HepG2 (cell line): ENCODE measurements around the gene LOXL3. TPM values are rescaled to one million over a fixed set of nuclear protein-coding genes. Genes with fewer than 3 reads are reported as not detected.

Experiments used
- ATAC-seq: fragments of 200-7000 bp; cut with Tn5 transposase; 3 replicates; pipeline ENCODE4 v1.9.1; 2020; ENCODE audit warnings: mild to moderate bottlenecking, moderate library complexity
- BruUV-seq: library from RNA; stranded (reverse); fragments of 400-500 nt; replicated peaks from 2 replicates; lab custom pipeline; 2021; lab: Mats Ljungman, UMichigan
- CTCF ChIA-PET: fragments of 300-600 bp; formaldehyde crosslinking; extraction: SDS; loops from one replicate; lab custom pipeline; 2021; ENCODE audit warnings: low total read pairs, inconsistent platforms, low intra/inter-chr PET ratio; lab: Yijun Ruan, JAX
- POLR2A ChIA-PET: fragments of 350-600 bp; sonication (Branson Sonifier 250); formaldehyde crosslinking; loops from one replicate; lab custom pipeline; 2020; ENCODE audit warnings: antibody characterized with exemption, inconsistent platforms; lab: Yijun Ruan, JAX
- DNase-seq: peaks from one replicate; pipeline ENCODE4 v3.0.0-alpha.2; 2015; ENCODE audit warnings: low spot score
- FAIRE-seq: peaks from 3 replicates; lab custom pipeline; 2011; peaks lifted over from hg19 to GRCh38; lab: Jason Lieb, UNC
- H2AFZ ChIP-seq: one replicate; pipeline ENCODE4 v1.6.1; 2011; ENCODE audit warnings: low read length, inconsistent platforms
- H3K27ac ChIP-seq: fragments of 300-600 bp; 3 replicates; pipeline ENCODE4 v1.8.0; 2011; ENCODE audit warnings: mixed run types, mild to moderate bottlenecking, mixed read lengths, low read length, inconsistent platforms; ENCODE audit not compliant: insufficient read depth; ENCODE audit errors: extremely low read length
- H3K27me3 ChIP-seq, 2 experiments: fragments of 200-600 bp in 1 of 2; 2 replicates in 1 of 2; 3 replicates in 1 of 2; pipeline versions ENCODE4 v1.6.0 to v1.8.0; 2011; ENCODE audit warnings: low read length in 2 of 2, mild to moderate bottlenecking in 2 of 2, moderate library complexity in 2 of 2, inconsistent platforms in 1 of 2; ENCODE audit not compliant: insufficient read depth in 2 of 2, control insufficient read depth in 1 of 2
- H3K36me3 ChIP-seq, 2 experiments: fragments of 200-600 bp in 1 of 2; replicated peaks in 1 of 2; 2 replicates in 1 of 2; 3 replicates in 1 of 2; pipeline versions ENCODE4 v1.5.1 to v1.8.0; 2011; ENCODE audit warnings: low read length in 2 of 2, inconsistent platforms in 1 of 2; ENCODE audit not compliant: insufficient read depth in 2 of 2, control insufficient read depth in 1 of 2
- H3K4me1 ChIP-seq: 2 replicates; pipeline ENCODE4 v1.5.1; 2012; ENCODE audit warnings: low read length, inconsistent platforms; ENCODE audit not compliant: insufficient read depth
- H3K4me2 ChIP-seq: 2 replicates; pipeline ENCODE4 v1.6.0; 2011; ENCODE audit warnings: low read depth, low read length, inconsistent platforms
- H3K4me3 ChIP-seq, 3 experiments: fragments of 200-600 bp in 1 of 3; sonication (generic), shearing (Covaris generic) in 1 of 3; replicated peaks in 1 of 3; 2 replicates each; pipeline ENCODE4 v1.5.1; 2011 to 2016; ENCODE audit warnings: low read length in 3 of 3, inconsistent platforms in 2 of 3, low read depth in 2 of 3, mild to moderate bottlenecking in 2 of 3, control low read depth in 1 of 3, mixed read lengths in 1 of 3; ENCODE audit not compliant: insufficient read depth in 1 of 3
- H3K79me2 ChIP-seq: one replicate; pipeline ENCODE4 v1.6.1; 2011; ENCODE audit warnings: low read length, inconsistent platforms; ENCODE audit not compliant: insufficient read depth
- H3K9ac ChIP-seq: 2 replicates; pipeline ENCODE4 v1.6.0; 2011; ENCODE audit warnings: mild to moderate bottlenecking, low read depth, low read length, inconsistent platforms; ENCODE audit not compliant: insufficient read depth
- H3K9me3 ChIP-seq: 2 replicates; pipeline ENCODE4 v1.5.1; 2012; ENCODE audit warnings: mild to moderate bottlenecking, low read length
- H4K20me1 ChIP-seq: 2 replicates; pipeline ENCODE4 v1.6.0; 2011; ENCODE audit warnings: inconsistent platforms, mild to moderate bottlenecking, low read length, moderate library complexity; ENCODE audit not compliant: insufficient read depth
- AHDC1 ChIP-seq: sonication (generic); formaldehyde crosslinking; IDR thresholded peaks from 2 replicates; pipeline ENCODE4 v1.5.1; 2020; ENCODE audit warnings: mild to moderate bottlenecking, missing genetic modification reagents, borderline replicate concordance
- AHR ChIP-seq: IDR thresholded peaks from 2 replicates; pipeline ENCODE4 v1.6.1; 2018; ENCODE audit warnings: missing genetic modification reagents, missing compliant biosample characterization
- E2F1 ChIP-seq: sonication (generic); formaldehyde crosslinking; IDR thresholded peaks from 2 replicates; pipeline ENCODE4 v1.5.0; 2020; ENCODE audit warnings: missing genetic modification reagents
- KLF12 ChIP-seq: sonication (generic); formaldehyde crosslinking; IDR thresholded peaks from 2 replicates; pipeline ENCODE4 v1.4.0; 2020; ENCODE audit warnings: missing genetic modification reagents, borderline replicate concordance
- POLR2A ChIP-seq, 2 experiments: IDR thresholded peaks; 2 replicates each; pipeline ENCODE4 v1.6.1; 2011; ENCODE audit warnings: low read depth in 2 of 2, low read length in 2 of 2, mild to moderate bottlenecking in 1 of 2, moderate library complexity in 1 of 2; ENCODE audit not compliant: insufficient read depth in 1 of 2
- POLR2AphosphoS5 ChIP-seq: IDR thresholded peaks from 2 replicates; pipeline ENCODE4 v1.6.1; 2012; ENCODE audit warnings: low read depth, low read length
- RBAK ChIP-seq: sonication (generic); formaldehyde crosslinking; IDR thresholded peaks from 2 replicates; pipeline ENCODE4 v1.5.1; 2020; ENCODE audit warnings: mild to moderate bottlenecking, missing genetic modification reagents
- SIN3A ChIP-seq: IDR thresholded peaks from 2 replicates; pipeline ENCODE4 v1.6.1; 2011; ENCODE audit warnings: low read depth, mild to moderate bottlenecking, control low read depth, low read length, borderline replicate concordance
- ZBTB25 ChIP-seq: IDR thresholded peaks from 2 replicates; pipeline ENCODE4 v1.6.1; 2018; ENCODE audit warnings: missing genetic modification reagents
- ZBTB7B ChIP-seq: sonication (generic); formaldehyde crosslinking; IDR thresholded peaks from 2 replicates; pipeline ENCODE4 v1.4.0; 2020; ENCODE audit warnings: missing genetic modification reagents
- ZNF18 ChIP-seq: sonication (generic); formaldehyde crosslinking; IDR thresholded peaks from 2 replicates; pipeline ENCODE4 v1.8.0; 2022; ENCODE audit warnings: mild to moderate bottlenecking, missing genetic modification reagents; ENCODE audit not compliant: insufficient replicate concordance
- ZNF34 ChIP-seq: sonication (generic); formaldehyde crosslinking; IDR thresholded peaks from 2 replicates; pipeline ENCODE4 v1.4.0; 2020; ENCODE audit warnings: mild to moderate bottlenecking, missing genetic modification reagents, borderline replicate concordance
- ZSCAN9 ChIP-seq: IDR thresholded peaks from 2 replicates; pipeline ENCODE4 v1.6.1; 2016; ENCODE audit warnings: borderline replicate concordance
- WGBS: methylation state at CpG from one replicate; pipeline ENCODE4 v1.1.6; 2017; ENCODE audit warnings: low lambda C conversion rate; 5-methylcytosine and 5-hydroxymethylcytosine counted together
- in situ Hi-C: cut with HindIII; loops from 2 replicates; pipeline ENCODE4 v1.10.0; 2017; ENCODE audit warnings: low pct_unique_long_range_greater_than_20kb; ENCODE audit not compliant: extremely low pct_ligation_motif_present
- intact Hi-C: fragments of 100-400 bp; cut with micrococcal nuclease; formaldehyde crosslinking; loops from one replicate; pipeline ENCODE4 v1.10.0; 2022; ENCODE audit not compliant: unreplicated experiment
- polyA plus RNA-seq, 8 experiments: library from polyadenylated mRNA; depleted of rRNA in 3 of 8; stranded (reverse) in 7 of 8; unstranded in 1 of 8; fragments of >200 nt; fragmentation: Illumina TruSeq in 4 of 8; extraction: Trizol in 4 of 8; gene quantifications; 2 replicates each; pipeline versions ENCODE4 v1.2.1 to v1.2.3, GENCODE V29; 2011 to 2016; ENCODE audit warnings: low read depth in 4 of 8, missing spikeins in 1 of 8, mixed read lengths in 1 of 8; ENCODE audit not compliant: insufficient read depth in 1 of 8
- total RNA-seq, 5 experiments: library from RNA; depleted of rRNA; stranded (reverse); fragments of >200 nt; fragmentation: Illumina TruSeq; extraction: Trizol; gene quantifications; 2 replicates each; pipeline ENCODE4 v1.2.3, GENCODE V29; 2016; ENCODE audit warnings: low read depth in 1 of 5

Gene LOXL3
- total and polyA plus RNA-seq, 2 of the 13 experiments (the other 11 are each of a cell fraction or from before 2014, with no cell fraction given), result 0.55 to 6.5 TPM

- no peak overlapping the region for H3K9ac ChIP-seq
- ATAC-seq, result no peak
- H3K4me3 ChIP-seq, result no peak overlapping the region
- POLR2A ChIA-PET, result interaction anchor here (3.0 to 5.9 kb wide), 2 partner anchors 32 to 51 kb away, joined by 17 to 76 read pairs; partner anchors contain the start of genes CCDC142, LBX2 and TTC31
- peaks cover 4 to 23% of the 10 kb centered on the region in 2 experiments; a peak in 3 of 5 replicates for H3K27me3 ChIP-seq
- no peak overlapping the region for H3K27ac ChIP-seq
- peaks cover 20% of the 10 kb centered on the region for H3K4me1 ChIP-seq
- H3K4me2 ChIP-seq, result no peak overlapping the region
- no peak overlapping the region for H2AFZ ChIP-seq
- H3K9me3 ChIP-seq, result no peaks in the 10 kb centered on the region
- peaks cover 7 to 12% of the 10 kb centered on the region in 2 experiments; a peak in 3 of 5 replicates for H3K36me3 ChIP-seq
- no peaks in the 10 kb centered on the region for H4K20me1 ChIP-seq
- BruUV-seq, result no TSS peak
- in situ Hi-C loops (no loop called here), intact Hi-C loops (no loop called here)
- peaks cover 15% of the 10 kb centered on the region for H3K79me2 ChIP-seq
- CTCF ChIA-PET, result interaction anchor here (2.4 kb wide), 1 partner anchor 50 kb away, joined by 19 read pairs; the partner anchor contains the start of genes CCDC142 and TTC31
- WGBS, result 90% methylated on average over 4 of the region's 4 CpGs
- no peak for TF ChIP-seq AHR
- no peak for TF ChIP-seq SIN3A
- TF ChIP-seq ZBTB25 (CRISPR knock-in tag), result no peak
- TF ChIP-seq AHDC1, result no peak
- TF ChIP-seq KLF12 (CRISPR knock-in tag), result no peak
- no peak for TF ChIP-seq ZBTB7B (CRISPR knock-in tag)
- TF ChIP-seq E2F1 (CRISPR knock-in tag), result no peak
- TF ChIP-seq POLR2AphosphoS5, result peak; percentile 15; the same call in 1 of the 2 replicates
- no peak for TF ChIP-seq ZNF18 (CRISPR knock-in tag)
- TF ChIP-seq ZNF34 (CRISPR knock-in tag), result no peak
- TF ChIP-seq POLR2A (IDR thresholded peaks at IDR 0.05; ENCODE audit: insufficient read depth in 1 of 2, low read depth in 2 of 2, low read length in 2 of 2), result 0 out of 4 replicates have a peak, but pooled peaks of 1 of the 2 experiments have one; percentile 20
- no peak for TF ChIP-seq ZSCAN9 (CRISPR knock-in tag)
- TF ChIP-seq RBAK (CRISPR knock-in tag), result no peak
- TF ChIP-seq, all 625 proteins: peak for 2
- no peak for DNase-seq
- no peak for FAIRE-seq
These were observed 20.3 kb downstream of the LOXL3 start for GRCh38 chr2:74533464-74533863.
